ENCODE data around the gene ANAPC4.
"Not testable (repeated sequence)": the region's sequence is repeated elsewhere in the genome, so short reads cannot be mapped to it uniquely, and the experiment has no call there.

DNA sequence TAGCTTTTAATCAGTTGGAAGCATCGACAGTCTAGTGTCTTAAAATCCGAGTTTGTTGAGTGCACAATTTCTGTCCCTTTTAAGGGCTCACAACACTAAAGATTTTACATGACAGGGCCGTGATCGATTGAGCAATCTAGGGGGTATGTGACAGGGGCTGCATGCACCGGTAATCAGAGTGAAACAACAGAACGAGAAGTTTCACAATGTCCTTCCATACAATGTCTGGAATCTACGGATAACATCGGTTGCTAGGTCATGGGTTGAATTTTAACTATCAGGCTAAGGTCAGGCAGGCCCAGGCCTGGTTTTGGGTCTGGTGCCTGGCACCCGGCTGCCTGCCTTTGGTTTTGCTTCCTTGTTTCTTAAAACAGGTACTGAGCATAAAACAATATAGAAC, 4.5 kb upstream of the ANAPC4 start:
- TF ChIP-seq CTCF (IDR thresholded peaks at IDR 0.05; ENCODE audit: extremely low read depth in 1 of 2, insufficient read depth in 1 of 2, low read depth in 1 of 2, low read length in 2 of 2); POLR2AphosphoS5 (IDR thresholded peaks at IDR 0.05; ENCODE audit: insufficient read depth, low read depth, low read length); MYC (IDR thresholded peaks at IDR 0.05; ENCODE audit: low read depth, low read length); GATA2 (IDR thresholded peaks at IDR 0.05; ENCODE audit: insufficient read depth, insufficient read length, low read depth, low read length); MAX (IDR thresholded peaks at IDR 0.05; ENCODE audit: insufficient read depth, insufficient read length); POLR2A (IDR thresholded peaks at IDR 0.05; ENCODE audit: low read depth, low read length); JUN (IDR thresholded peaks at IDR 0.05; ENCODE audit: borderline replicate concordance, insufficient read depth, insufficient read length, low read depth); EZH2 (IDR thresholded peaks at IDR 0.05; ENCODE audit: borderline replicate concordance, low read depth, low read length, severe bottlenecking): not testable (repeated sequence)

Data from endothelial cell of umbilical vein (primary cell).